HG03575 (cell line): ENCODE data around the gene IKZF1.

Experiments
- ATAC-seq: cut with Tn5 transposase; IDR thresholded peaks from one replicate; pipeline ENCODE4 v1.9.1; 2021; ENCODE audit not compliant: unreplicated experiment, insufficient number of reproducible peaks, low FRiP score; ENCODE audit errors: extremely low read depth

IKZF1 gene

GRCh38 chr7:50305583-50306493 is 1.3 kb downstream of the IKZF1 start:
- no peak for ATAC-seq

- ATAC-seq = no peak
These were observed 2.2 kb downstream of the IKZF1 start for GRCh38 chr7:50306494-50307367.

- ATAC-seq = no peak
These were observed 3.0 kb downstream of the IKZF1 start for GRCh38 chr7:50307368-50308032.

- no peak for ATAC-seq
These were observed 3.7 kb downstream of the IKZF1 start for GRCh38 chr7:50308203-50308531.

- ATAC-seq = no peak
These were observed 4.2 kb downstream of the IKZF1 start for GRCh38 chr7:50308532-50309385.

GRCh38 chr7:50309721-50310120 is 5.2 kb downstream of the IKZF1 start:
- ATAC-seq = no peak

GRCh38 chr7:50310361-50310760 is 5.8 kb downstream of the IKZF1 start:
- no peak for ATAC-seq

GRCh38 chr7:50310956-50311355 is 6.4 kb downstream of the IKZF1 start:
- ATAC-seq = no peak

GRCh38 chr7:50312250-50313162 is 8.0 kb downstream of the IKZF1 start:
- ATAC-seq = no peak

- no peak for ATAC-seq
These were observed 10.5 kb downstream of the IKZF1 start for GRCh38 chr7:50314836-50315592.

GRCh38 chr7:50315739-50316671 is 11.5 kb downstream of the IKZF1 start:
- ATAC-seq = no peak

GRCh38 chr7:50317221-50317678 is 12.7 kb downstream of the IKZF1 start:
- ATAC-seq = peak; percentile 32

- no peak for ATAC-seq
These were observed 13.5 kb downstream of the IKZF1 start for GRCh38 chr7:50317697-50318669.

GRCh38 chr7:50321487-50322067 is 17.1 kb downstream of the IKZF1 start:
- no peak for ATAC-seq

- ATAC-seq = no peak
These were observed 19.6 kb downstream of the IKZF1 start for GRCh38 chr7:50324113-50324512.
